Measurements from ENCODE around the gene STAM2.

STAM2 gene

DNA sequence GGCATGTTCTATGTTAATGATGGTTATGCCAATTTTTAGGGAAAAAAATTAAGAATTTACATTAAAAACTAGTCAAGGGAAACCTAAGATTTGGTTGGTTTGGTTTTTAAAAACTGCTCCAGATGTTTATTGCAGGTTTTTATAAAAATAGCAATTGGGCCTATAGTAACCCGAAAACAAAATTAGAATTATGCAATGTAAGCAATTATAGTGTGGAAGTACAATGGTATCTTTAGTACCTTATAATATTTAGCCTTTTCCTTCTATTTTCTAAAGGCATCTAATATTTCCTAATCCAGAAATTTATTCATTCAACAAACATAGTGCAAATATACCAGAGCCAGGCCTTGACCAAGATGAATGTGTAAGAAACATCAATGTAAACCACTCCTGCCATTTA lies 104.0 kb downstream of the STAM2 start:
- no peak for DNase-seq (ENCODE audit: low read depth in 2 of 2)

DNA sequence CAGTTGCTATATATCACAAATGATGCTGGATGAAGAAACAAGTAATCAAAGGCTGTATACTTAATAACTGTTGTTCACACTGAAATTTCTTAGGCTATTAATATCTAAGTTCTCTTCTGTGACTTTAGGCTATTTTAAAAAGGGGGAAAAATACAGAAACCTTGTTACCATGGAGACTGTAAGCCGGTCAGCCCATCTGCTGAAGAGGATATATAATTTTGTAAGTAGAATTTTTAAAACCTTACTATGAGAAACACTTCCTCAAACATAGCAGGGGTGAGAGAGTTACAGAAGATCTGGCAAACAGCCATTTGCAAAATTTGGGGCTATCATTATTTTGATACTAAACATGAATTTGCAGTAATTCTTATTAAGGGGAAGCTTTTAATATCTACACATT lies 104.5 kb downstream of the STAM2 start:
- DNase-seq (ENCODE audit: low read depth in 2 of 2): no peak

DNA sequence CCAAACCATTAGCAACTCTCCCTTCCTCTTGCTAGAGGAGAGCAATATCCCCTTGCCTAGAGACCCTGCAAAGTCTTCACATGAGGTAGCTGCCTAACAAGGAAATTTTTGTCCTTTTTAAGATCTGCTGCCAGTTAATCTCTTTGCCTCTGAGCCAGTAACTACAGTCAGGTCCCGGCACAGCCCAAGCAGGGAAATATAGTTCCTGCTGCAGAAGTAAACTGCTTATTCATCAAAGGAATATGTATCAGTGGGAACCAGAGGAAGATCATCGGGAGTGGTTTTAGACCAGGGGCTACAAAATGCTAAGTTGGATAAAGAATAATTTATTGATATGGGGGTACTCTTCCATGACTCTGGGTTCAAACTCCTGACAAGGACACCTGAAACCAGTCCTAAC lies 107.3 kb downstream of the STAM2 start:
- DNase-seq (ENCODE audit: low read depth in 2 of 2): no peak

DNA sequence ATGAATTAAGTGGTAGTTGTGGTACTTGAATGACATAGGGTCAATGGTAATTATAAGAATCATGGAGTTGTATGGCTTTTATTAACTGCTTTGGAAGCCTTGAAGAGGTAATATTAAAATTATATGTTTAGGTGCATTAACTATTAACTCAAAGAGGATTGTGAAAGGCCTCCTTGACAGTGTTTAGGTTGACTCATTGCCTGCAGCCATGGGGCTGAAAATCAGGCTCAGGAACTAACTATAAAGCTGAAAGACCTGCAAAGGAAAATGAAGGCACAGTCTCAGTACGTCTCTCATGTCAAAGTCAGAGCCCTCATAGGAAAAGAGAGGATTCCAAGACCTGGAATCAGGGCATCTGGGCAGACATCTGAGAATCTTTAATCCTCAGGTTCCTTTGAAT lies 107.7 kb downstream of the STAM2 start:
- DNase-seq (ENCODE audit: low read depth in 2 of 2): no peak
